Psoas muscle (tissue), 8 donors: Measurements from ENCODE around the gene KLHL17. TPM values are rescaled to one million over a fixed set of nuclear protein-coding genes. Genes with fewer than 3 reads are reported as not detected.
"Not testable (repeated sequence)": the region's sequence is repeated elsewhere in the genome, so short reads cannot be mapped to it uniquely, and the experiment has no call there.

Experiments
- ATAC-seq, 4 donors: fragments of 200-7000 bp; cut with Tn5 transposase; one replicate each; pipeline ENCODE4 v1.9.1; 2020; ENCODE audit warnings: moderate library complexity in 3 of 4, mild to moderate bottlenecking in 2 of 4
- DNase-seq, 2 donors: peaks; one replicate each; pipeline ENCODE4 v3.0.0-alpha.2; 2020
- H3K27ac ChIP-seq: fragments of 200-600 bp; one replicate; pipeline ENCODE4 v1.8.0; 2022
- H3K27me3 ChIP-seq, 3 donors: fragments of 200-600 bp in 1 of 3; one replicate each; pipeline versions ENCODE4 v1.6.1 to v1.8.0; 2013 to 2022; ENCODE audit warnings: low read length in 2 of 3, mild to moderate bottlenecking in 2 of 3, moderate library complexity in 1 of 3; ENCODE audit not compliant: insufficient read depth in 3 of 3
- H3K36me3 ChIP-seq, 2 donors: fragments of 200-600 bp in 1 of 2; one replicate each; pipeline versions ENCODE4 v1.6.1 to v1.8.0; 2013 to 2022; ENCODE audit warnings: low read depth in 1 of 2, mild to moderate bottlenecking in 1 of 2, moderate library complexity in 1 of 2; ENCODE audit not compliant: insufficient read depth in 1 of 2
- H3K4me1 ChIP-seq: fragments of 200-600 bp; one replicate; pipeline ENCODE4 v1.8.0; 2022
- H3K4me3 ChIP-seq: fragments of 200-600 bp; one replicate; pipeline ENCODE4 v1.8.0; 2022; ENCODE audit warnings: mild to moderate bottlenecking
- H3K9me3 ChIP-seq: fragments of 200-600 bp; one replicate; pipeline ENCODE4 v1.8.0; 2022
- WGBS, 3 donors: extraction: QIAGEN DNeasy Blood & Tissue Kit; methylation state at CpG; one replicate each; pipeline versions ENCODE4 v1.1.6 to v1.1.7; 2013; 5-methylcytosine and 5-hydroxymethylcytosine counted together
- intact Hi-C, 2 donors: fragments of 100-400 bp; cut with DNase I; formaldehyde crosslinking; loops; one replicate each; pipeline versions ENCODE4 v1.11.0 to v1.14.2; 2022
- polyA plus RNA-seq, 3 donors: library from polyadenylated mRNA; stranded (reverse); fragments of 200-250 nt; gene quantifications; one replicate each; pipeline ENCODE4 v1.2.3, GENCODE V29; 2013
- total RNA-seq, 4 donors: library from RNA; stranded (reverse); fragmentation: NEBNext Ultra II Directional in 2 of 4; extraction: Animal tissue kit (Norgen Biotek cat#: 25700) in 2 of 4; gene quantifications; one replicate each; pipeline versions ENCODE4 v1.2.1 to v1.2.4, GENCODE V29; 2021 to 2023
- TF ChIP-seq, protein P1 (sequence below): fragments of 200-600 bp; IDR thresholded peaks from one replicate; pipeline ENCODE4 v1.8.0; 2022; ENCODE audit warnings: antibody characterized with exemption
- donor health status: healthy with polysubstance abuse.
- donor health status: DM: no; HTN: no; CAD: no; lungs with moderate emphysema.
- donor health status: Bipolar disorder and iron deficiency.
- donor health status: healthy.
- donor health status: DM: yes; HTN: yes; CAD: no.
- donor health status: DM: no; HTN: no; CAD: no.
- donor health status: DM: no; HTN: no; CAD: no.
- donor health status: DM: yes; HTN: yes; CAD: no.

KLHL17 gene
- total and polyA plus RNA-seq, 7 donors: 2.1 to 5.5 (median 3.4) TPM

- WGBS, 3 donors: 59 to 64% (median 59%) methylated on average over 12 of the region's 12 CpGs
- Histone ChIP-seq H3K4me3 (peak overlapping the region; percentile 49), H3K4me1 (peaks cover 27% of the 10 kb centered on the region), H3K27me3 (no peaks in the 10 kb centered on the region), H3K27ac (no peak overlapping the region), H3K9me3 (no peaks in the 10 kb centered on the region), H3K36me3 (no peaks in the 10 kb centered on the region)
- TF ChIP-seq, protein P1, sequence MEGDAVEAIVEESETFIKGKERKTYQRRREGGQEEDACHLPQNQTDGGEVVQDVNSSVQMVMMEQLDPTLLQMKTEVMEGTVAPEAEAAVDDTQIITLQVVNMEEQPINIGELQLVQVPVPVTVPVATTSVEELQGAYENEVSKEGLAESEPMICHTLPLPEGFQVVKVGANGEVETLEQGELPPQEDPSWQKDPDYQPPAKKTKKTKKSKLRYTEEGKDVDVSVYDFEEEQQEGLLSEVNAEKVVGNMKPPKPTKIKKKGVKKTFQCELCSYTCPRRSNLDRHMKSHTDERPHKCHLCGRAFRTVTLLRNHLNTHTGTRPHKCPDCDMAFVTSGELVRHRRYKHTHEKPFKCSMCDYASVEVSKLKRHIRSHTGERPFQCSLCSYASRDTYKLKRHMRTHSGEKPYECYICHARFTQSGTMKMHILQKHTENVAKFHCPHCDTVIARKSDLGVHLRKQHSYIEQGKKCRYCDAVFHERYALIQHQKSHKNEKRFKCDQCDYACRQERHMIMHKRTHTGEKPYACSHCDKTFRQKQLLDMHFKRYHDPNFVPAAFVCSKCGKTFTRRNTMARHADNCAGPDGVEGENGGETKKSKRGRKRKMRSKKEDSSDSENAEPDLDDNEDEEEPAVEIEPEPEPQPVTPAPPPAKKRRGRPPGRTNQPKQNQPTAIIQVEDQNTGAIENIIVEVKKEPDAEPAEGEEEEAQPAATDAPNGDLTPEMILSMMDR: no peak
- DNase-seq (no peak), ATAC-seq (no peak)
- intact Hi-C loops: loop anchor here (1.0 to 5.0 kb wide), 4 partner anchors 14 to 308 kb away; no protein-coding TSS in a partner anchor
Observed at GRCh38 chr1:984476-984814, 24.1 kb downstream of the KLHL17 start.

GRCh38 chr1:985126-985525 is 24.7 kb downstream of the KLHL17 start:
- DNase-seq: no peak
- Histone ChIP-seq H3K36me3 (no peaks in the 10 kb centered on the region), H3K9me3 (no peaks in the 10 kb centered on the region), H3K27ac (no peak overlapping the region), H3K27me3 (no peaks in the 10 kb centered on the region), H3K4me1 (peaks cover 20% of the 10 kb centered on the region), H3K4me3 (no peak overlapping the region)
- intact Hi-C loops: loop anchor here in 1 of 2 donors (2.0 kb wide), 2 partner anchors 14 to 78 kb away; no protein-coding TSS in a partner anchor
- 76 to 78% (median 78%) methylated on average over 13 of the region's 13 CpGs for WGBS, 3 donors
- TF ChIP-seq, protein P1: no peak
- no peak for ATAC-seq

- H3K27ac ChIP-seq, H3K27me3 ChIP-seq, ATAC-seq, H3K9me3 ChIP-seq, H3K4me1 ChIP-seq, intact Hi-C loops, H3K36me3 ChIP-seq, H3K4me3 ChIP-seq, DNase-seq: not testable (repeated sequence)
- WGBS, 3 donors: 82 to 91% (median 83%) methylated on average over 5 of the region's 5 CpGs
Observed at GRCh38 chr1:988061-988460, 27.7 kb downstream of the KLHL17 start.

DNA sequence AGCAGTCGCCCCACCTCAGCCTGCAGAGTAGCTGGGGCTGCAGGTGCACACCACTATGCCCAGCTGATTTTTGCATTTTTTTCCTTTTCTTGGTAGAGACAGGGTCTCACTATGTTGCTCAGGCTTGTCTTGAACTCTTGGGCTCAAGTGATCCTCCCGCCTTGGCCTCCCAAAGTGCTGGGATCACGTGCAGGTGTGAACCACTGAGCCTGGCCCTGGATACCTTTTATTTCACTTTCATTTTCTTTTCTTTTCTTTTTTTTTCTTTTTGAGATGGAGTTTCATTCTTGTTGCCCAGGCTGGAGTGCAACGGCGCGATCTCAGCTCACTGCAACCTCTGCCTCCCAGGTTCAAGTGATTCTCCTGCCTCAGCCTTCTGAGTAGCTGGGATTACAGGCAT is 30.9 kb downstream of the KLHL17 start:
- ATAC-seq, H3K4me1 ChIP-seq, H3K36me3 ChIP-seq, H3K9me3 ChIP-seq, DNase-seq, H3K4me3 ChIP-seq, intact Hi-C loops, H3K27ac ChIP-seq, H3K27me3 ChIP-seq: not testable (repeated sequence)
- WGBS, 3 donors: 90 to 99% (median 95%) methylated on average over 6 of the region's 6 CpGs

DNA sequence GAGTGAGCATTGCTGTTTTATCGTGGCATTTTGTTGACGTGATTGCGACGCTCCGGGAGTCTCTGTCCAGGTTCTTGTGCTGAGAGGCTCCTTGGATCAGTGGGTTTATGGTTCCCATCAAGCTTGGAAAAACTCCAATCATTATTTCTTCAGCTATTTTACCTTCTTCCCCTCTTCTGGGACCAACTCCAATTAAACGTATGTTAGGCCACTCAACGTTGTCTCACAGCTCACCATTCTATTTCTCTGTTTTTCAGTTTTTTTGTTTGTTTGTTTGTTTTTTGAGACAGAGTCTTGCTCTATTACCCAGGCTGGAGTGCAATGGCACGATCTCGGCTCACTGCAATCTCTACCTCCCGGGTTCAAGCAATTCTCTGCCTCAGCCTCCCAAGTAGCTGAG is 31.5 kb downstream of the KLHL17 start:
- Histone ChIP-seq H3K9me3 (no peaks in the 10 kb centered on the region), H3K4me3 (no peak overlapping the region), H3K4me1 (no peaks in the 10 kb centered on the region), H3K36me3 (no peaks in the 10 kb centered on the region), H3K27ac (no peak overlapping the region), H3K27me3 (no peaks in the 10 kb centered on the region)
- intact Hi-C loops: no loop called here
- 96 to 97% (median 97%) methylated on average over 10 of the region's 10 CpGs for WGBS, 3 donors
- TF ChIP-seq, protein P1: no peak
- DNase-seq: no peak
- no peak for ATAC-seq

DNA sequence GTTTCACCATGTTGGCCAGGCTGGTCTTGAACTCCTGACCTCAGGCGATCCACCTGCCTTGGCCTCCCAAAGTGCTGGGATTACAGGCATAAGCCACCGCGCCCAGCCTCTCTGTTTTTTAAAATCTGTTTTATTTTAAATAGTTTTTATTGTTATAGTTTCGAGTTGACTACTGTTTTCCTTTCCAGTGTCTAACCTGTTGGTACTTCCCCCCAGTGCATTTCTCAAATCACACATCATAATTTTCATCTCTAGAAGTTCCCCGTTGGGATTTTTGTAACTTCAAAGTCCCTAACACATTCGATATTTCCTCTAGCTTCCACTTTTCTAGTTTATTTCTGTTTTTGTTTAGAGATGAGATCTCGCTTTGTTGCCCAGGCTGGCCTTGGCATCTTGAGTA is 32.0 kb downstream of the KLHL17 start:
- intact Hi-C loops: no loop called here
- Histone ChIP-seq H3K36me3 (no peaks in the 10 kb centered on the region), H3K27ac (no peak overlapping the region), H3K27me3 (no peaks in the 10 kb centered on the region), H3K4me1 (no peaks in the 10 kb centered on the region), H3K4me3 (no peak overlapping the region), H3K9me3 (no peaks in the 10 kb centered on the region)
- no peak for ATAC-seq
- 93 to 94% (median 94%) methylated on average over 7 of the region's 7 CpGs for WGBS, 3 donors
- no peak for DNase-seq
- TF ChIP-seq, protein P1: no peak
